WTC11 (cell line): ENCODE data around the gene SLC45A1.

ENCODE experiments used
- ATF3 ChIP-seq: sonication (generic); formaldehyde crosslinking; conservative IDR thresholded peaks from 2 replicates; pipeline ENCODE4 v1.8.1; 2022; ENCODE audit warnings: mild to moderate bottlenecking, missing genetic modification reagents
- CREB1 ChIP-seq: sonication (generic); formaldehyde crosslinking; IDR thresholded peaks from 2 replicates; pipeline ENCODE4 v1.8.0; 2023; ENCODE audit warnings: mild to moderate bottlenecking, missing genetic modification reagents
- CTCF ChIP-seq: fragments of 200-600 bp; IDR thresholded peaks from 2 replicates; pipeline ENCODE4 v1.8.0; 2022; ENCODE audit warnings: antibody characterized with exemption
- ELF4 ChIP-seq: sonication (generic); formaldehyde crosslinking; IDR thresholded peaks from 2 replicates; pipeline ENCODE4 v1.8.1; 2022; ENCODE audit warnings: low read depth, mild to moderate bottlenecking, moderate library complexity, missing genetic modification reagents
- ESRRA ChIP-seq: sonication (generic); formaldehyde crosslinking; IDR thresholded peaks from 2 replicates; pipeline ENCODE4 v1.8.1; 2022; ENCODE audit warnings: mild to moderate bottlenecking, missing genetic modification reagents, borderline replicate concordance
- IRF2 ChIP-seq: sonication (generic); formaldehyde crosslinking; IDR thresholded peaks from 2 replicates; pipeline ENCODE4 v1.8.0; 2022; ENCODE audit warnings: low read depth, missing genetic modification reagents, borderline replicate concordance
- KAT7 ChIP-seq: sonication (generic); formaldehyde crosslinking; IDR thresholded peaks from 2 replicates; pipeline ENCODE4 v1.8.1; 2023; ENCODE audit warnings: missing genetic modification reagents, mild to moderate bottlenecking, borderline replicate concordance
- NFYB ChIP-seq: sonication (generic); formaldehyde crosslinking; conservative IDR thresholded peaks from 2 replicates; pipeline ENCODE4 v1.8.0; 2022; ENCODE audit warnings: low read depth, missing genetic modification reagents
- NR2C2 ChIP-seq: sonication (generic); formaldehyde crosslinking; IDR thresholded peaks from 2 replicates; pipeline ENCODE4 v1.8.0; 2022; ENCODE audit warnings: mild to moderate bottlenecking, missing genetic modification reagents

GRCh38 chr1:8386247-8386646 is 68.3 kb downstream of the SLC45A1 start:
- TF ChIP-seq KAT7 (CRISPR knock-in tag) (no peak), IRF2 (CRISPR knock-in tag) (no peak), CTCF (no peak), ESRRA (no peak), CREB1 (CRISPR knock-in tag) (no peak), NR2C2 (CRISPR knock-in tag) (no peak), NFYB (CRISPR knock-in tag) (no peak), ATF3 (CRISPR knock-in tag) (no peak), ELF4 (CRISPR knock-in tag) (no peak)
